GM18873 (cell line): ENCODE data around the gene RND2.

ENCODE experiments used
- ATAC-seq: cut with Tn5 transposase; IDR thresholded peaks from one replicate; pipeline ENCODE4 v1.9.1; 2021; ENCODE audit warnings: mild to moderate bottlenecking, moderate library complexity, moderate number of reproducible peaks; ENCODE audit not compliant: unreplicated experiment, low FRiP score

Gene RND2

DNA sequence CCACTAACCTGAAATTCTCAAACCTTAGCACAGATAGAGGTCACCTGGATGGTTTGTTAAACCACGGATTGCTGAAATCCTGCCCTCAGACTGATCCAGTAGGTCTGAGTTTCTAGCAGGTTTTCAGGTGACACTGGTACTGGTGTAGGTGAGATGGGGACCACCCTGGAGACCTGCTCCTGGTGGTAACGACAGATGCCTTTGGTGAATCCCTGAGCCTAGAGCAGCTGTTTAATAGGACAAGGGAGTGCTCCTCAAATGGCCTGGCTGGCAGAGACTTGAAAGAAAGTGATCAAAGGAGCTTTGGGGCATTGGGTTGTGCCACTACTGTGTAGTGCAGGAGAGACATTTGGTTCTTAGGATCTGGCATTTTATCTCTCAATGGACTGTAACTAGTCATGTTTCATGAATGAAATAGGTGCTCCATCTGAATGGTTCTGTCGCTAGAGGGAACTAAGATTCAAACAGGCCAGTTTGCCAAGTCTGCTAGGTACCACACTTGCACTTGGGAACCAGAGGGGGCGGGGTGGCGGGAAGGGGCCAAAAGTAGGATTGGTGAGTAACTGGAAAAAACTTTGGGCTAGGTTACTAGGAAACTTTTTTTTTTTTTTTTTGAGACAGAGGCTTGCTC is 21.4 kb upstream of the RND2 start:
- no peak for ATAC-seq

DNA sequence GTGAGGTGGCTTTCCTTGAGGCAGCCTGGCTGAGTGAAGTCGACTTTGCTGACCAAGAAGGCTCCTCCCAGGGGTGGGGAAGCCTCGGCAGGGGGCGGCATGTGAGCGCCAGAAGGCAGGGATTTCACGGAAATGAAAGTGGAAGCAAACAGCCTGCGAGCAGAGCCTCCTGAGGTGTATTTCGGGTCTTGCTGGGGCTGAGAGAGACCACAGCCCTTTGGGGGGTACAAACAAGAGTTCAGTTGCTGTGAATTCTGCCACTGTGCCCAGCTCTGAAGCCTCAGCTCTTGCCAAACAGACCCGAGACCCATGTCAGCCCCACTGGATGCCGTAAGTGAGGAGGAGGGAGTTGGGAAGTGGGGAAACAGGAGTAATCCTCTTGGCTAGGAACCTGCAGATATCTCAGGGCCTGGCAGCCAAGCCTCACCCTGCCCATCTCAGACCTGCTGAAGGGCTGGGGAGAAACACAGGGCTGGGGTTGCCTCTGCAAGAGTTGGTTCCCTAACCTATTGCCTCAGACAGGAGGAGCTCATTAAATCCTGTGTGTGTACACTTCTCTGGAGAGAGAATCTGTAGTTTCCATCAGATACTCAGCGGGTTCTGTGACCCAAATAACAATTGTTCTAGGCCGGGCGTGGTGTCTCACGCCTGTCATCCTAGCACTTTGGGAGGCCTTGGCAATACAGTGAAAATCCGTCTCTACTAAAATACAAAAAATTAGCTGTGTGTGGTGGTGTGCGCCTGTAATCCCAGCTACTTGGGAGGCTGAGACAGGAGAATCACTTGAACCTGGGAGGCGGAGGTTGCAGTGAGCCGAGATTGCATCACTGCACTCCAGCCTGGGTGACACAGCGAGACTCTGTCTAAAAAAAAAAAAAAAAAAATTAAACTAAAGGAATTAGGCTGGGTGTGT is 18.1 kb upstream of the RND2 start, which contains the start of gene IFI35:
TSS of gene IFI35 (plus strand) at position 146 of the 913 bp plus-strand sequence. CDS start at position 310, 164 bp downstream.
- peak; percentile 64 for ATAC-seq

GRCh38 chr17:43010667-43011308 is 14.2 kb upstream of the RND2 start:
- ATAC-seq, result no peak

GRCh38 chr17:43011728-43012472 is 13.1 kb upstream of the RND2 start:
- ATAC-seq, result no peak

- ATAC-seq, result no peak
Observed at GRCh38 chr17:43013296-43013695, 11.7 kb upstream of the RND2 start.

GRCh38 chr17:43014020-43014648 is 10.9 kb upstream of the RND2 start:
- ATAC-seq, result no peak

GRCh38 chr17:43014649-43015542 is 10.1 kb upstream of the RND2 start:
- ATAC-seq, result no peak

- ATAC-seq, result no peak
Observed at GRCh38 chr17:43015579-43015978, 9.5 kb upstream of the RND2 start.

GRCh38 chr17:43016216-43016615 is 8.8 kb upstream of the RND2 start:
- no peak for ATAC-seq

DNA sequence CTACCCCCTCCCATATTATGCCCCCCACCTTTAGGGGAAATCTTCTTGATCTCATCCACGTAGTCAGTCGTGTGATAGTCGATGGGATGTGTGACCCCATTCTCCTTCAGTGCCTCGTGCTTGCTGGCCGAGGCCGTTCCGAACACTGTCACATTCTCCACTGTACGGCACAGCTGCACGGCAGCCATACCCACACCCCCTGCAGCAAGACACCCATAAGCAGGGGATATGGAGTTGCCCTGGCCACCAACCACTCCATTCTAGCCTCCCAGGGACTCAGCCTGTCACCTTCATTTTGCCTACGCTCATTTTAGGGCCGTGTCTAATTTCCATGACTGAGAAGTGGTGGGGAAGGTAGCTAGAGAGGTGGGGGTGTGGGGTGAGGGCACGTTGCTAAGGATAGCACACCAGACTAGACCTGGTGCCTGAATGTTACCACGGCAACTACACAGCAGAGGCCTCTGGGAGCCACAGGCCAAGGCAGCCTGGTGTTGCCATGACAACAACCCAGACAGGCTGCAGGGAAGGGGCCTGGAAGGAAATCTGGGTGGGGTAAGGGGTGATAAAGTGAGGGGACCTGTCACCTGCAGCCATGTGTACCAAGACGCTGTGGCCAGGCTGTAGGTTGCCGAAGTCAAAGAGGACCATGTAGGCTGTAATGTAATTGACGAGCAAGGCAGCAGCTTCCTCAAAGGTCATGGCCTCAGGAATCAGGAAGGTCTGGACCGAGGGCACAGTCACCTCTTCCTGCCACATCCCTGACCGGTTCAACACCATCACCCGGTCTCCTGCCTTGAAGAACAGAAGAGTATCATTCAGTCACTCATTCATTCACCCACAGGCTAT is 6.8 kb upstream of the RND2 start:
- no peak for ATAC-seq

GRCh38 chr17:43018932-43019331 is 6.1 kb upstream of the RND2 start:
- ATAC-seq, result no peak

GRCh38 chr17:43019418-43019817 is 5.6 kb upstream of the RND2 start:
- ATAC-seq, result no peak

- ATAC-seq, result no peak
Observed at GRCh38 chr17:43020030-43020621, 4.9 kb upstream of the RND2 start.

- ATAC-seq, result no peak
Observed at GRCh38 chr17:43020789-43021740, 4.0 kb upstream of the RND2 start.

- no peak for ATAC-seq
Observed at GRCh38 chr17:43021741-43022512, 3.1 kb upstream of the RND2 start, which contains the start of gene VAT1. VAT1 (minus strand) TSS chr17:43022385; CDS start chr17:43022322, 63 bp downstream.

GRCh38 chr17:43025290-43025657 is 243 bp downstream of the RND2 start:
- ATAC-seq, result no peak
